NT2/D1 (cell line): Measurements from ENCODE around the gene AFAP1L2.

Experiments used
- DNase-seq: peaks from one replicate; pipeline ENCODE4 v3.0.0-alpha.2; 2011; ENCODE audit warnings: low read depth, low spot score
- H3K27me3 ChIP-seq: 2 replicates; pipeline ENCODE4 v1.6.0; 2011; ENCODE audit warnings: mild to moderate bottlenecking; ENCODE audit not compliant: insufficient read length, insufficient read depth
- H3K36me3 ChIP-seq: 2 replicates; pipeline ENCODE4 v1.6.1; 2011; ENCODE audit warnings: mild to moderate bottlenecking, low read length, mixed read lengths; ENCODE audit not compliant: insufficient read depth, insufficient read length
- H3K4me1 ChIP-seq: 2 replicates; pipeline ENCODE4 v1.5.1; 2011; ENCODE audit not compliant: insufficient read depth, insufficient read length
- H3K4me3 ChIP-seq: 2 replicates; pipeline ENCODE4 v1.5.1; 2011; ENCODE audit warnings: low read depth; ENCODE audit not compliant: insufficient read length
- H3K9ac ChIP-seq: 2 replicates; pipeline ENCODE4 v1.6.0; 2011; ENCODE audit warnings: low read depth; ENCODE audit not compliant: insufficient read length
- H3K9me3 ChIP-seq: 2 replicates; pipeline ENCODE4 v1.5.1; 2011; ENCODE audit warnings: mild to moderate bottlenecking, low read length; ENCODE audit not compliant: insufficient read depth
- SUZ12 ChIP-seq: IDR thresholded peaks from 2 replicates; pipeline ENCODE4 v1.6.1; 2011; ENCODE audit not compliant: insufficient read length, insufficient read depth; ENCODE audit errors: extremely low read depth
- YY1 ChIP-seq: IDR thresholded peaks from 2 replicates; pipeline ENCODE4 v1.6.1; 2011; ENCODE audit not compliant: insufficient read length, insufficient read depth
- ZNF274 ChIP-seq: IDR thresholded peaks from 2 replicates; pipeline ENCODE4 v1.6.1; 2011; ENCODE audit warnings: mild to moderate bottlenecking, low read depth, low read length

The AFAP1L2 gene

GRCh38 chr10:114368057-114368391 lies 36.3 kb downstream of the AFAP1L2 start:
- no peak for DNase-seq
- no peak overlapping the region for H3K4me3 ChIP-seq
- H3K36me3 ChIP-seq: peaks cover 6% of the 10 kb centered on the region
- H3K4me1 ChIP-seq: no peaks in the 10 kb centered on the region
- H3K9ac ChIP-seq: no peak overlapping the region
- no peaks in the 10 kb centered on the region for H3K27me3 ChIP-seq
- TF ChIP-seq ZNF274 (no peak), SUZ12 (no peak), YY1 (no peak)
- H3K9me3 ChIP-seq: no peaks in the 10 kb centered on the region

DNA sequence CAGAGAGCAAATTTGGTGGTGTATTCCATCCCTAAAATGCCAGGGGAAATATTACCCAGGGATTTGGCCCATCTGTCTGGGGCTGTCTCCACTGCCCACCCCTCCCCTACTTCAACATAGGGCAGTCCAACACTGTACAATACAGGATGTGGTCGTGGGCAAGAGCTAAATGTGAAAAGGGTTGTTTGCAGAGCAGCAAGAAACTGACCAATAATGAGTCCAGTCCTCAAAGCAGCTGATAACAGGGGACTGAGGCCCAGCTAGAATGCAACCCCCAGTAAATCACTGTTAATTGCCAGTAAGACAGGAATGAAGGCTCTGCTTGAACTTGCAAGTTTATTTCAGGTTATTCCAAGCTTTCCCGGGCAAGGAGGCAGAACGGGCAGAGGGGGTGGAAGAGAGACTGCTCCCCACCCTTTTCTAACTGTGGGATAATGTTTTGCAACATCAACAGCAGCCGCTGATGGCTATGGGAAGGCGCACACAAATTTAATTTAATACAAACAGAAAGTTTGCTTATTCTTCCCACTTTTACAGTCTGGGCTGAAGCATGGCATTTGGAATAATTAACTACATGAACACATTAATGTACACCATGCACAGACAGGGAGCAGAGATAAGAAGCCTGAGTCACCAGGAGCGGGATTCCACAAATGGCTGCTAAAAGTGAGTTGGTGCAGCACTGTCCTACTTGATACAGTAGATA lies 36.8 kb downstream of the AFAP1L2 start:
- no peak overlapping the region for H3K4me3 ChIP-seq
- H3K4me1 ChIP-seq: no peaks in the 10 kb centered on the region
- DNase-seq: no peak
- no peaks in the 10 kb centered on the region for H3K9me3 ChIP-seq
- H3K36me3 ChIP-seq: peaks cover 6% of the 10 kb centered on the region
- TF ChIP-seq YY1 (no peak), ZNF274 (no peak)
- no peak overlapping the region for H3K9ac ChIP-seq
- no peaks in the 10 kb centered on the region for H3K27me3 ChIP-seq

GRCh38 chr10:114364726-114365125 lies 39.6 kb downstream of the AFAP1L2 start:
- Histone ChIP-seq H3K36me3 (peaks cover 2% of the 10 kb centered on the region), H3K9me3 (no peaks in the 10 kb centered on the region), H3K27me3 (no peaks in the 10 kb centered on the region), H3K4me3 (no peak overlapping the region), H3K9ac (no peak overlapping the region), H3K4me1 (no peaks in the 10 kb centered on the region)
- TF ChIP-seq ZNF274 (no peak), YY1 (no peak), SUZ12 (no peak)
- DNase-seq: no peak

- Histone ChIP-seq H3K4me1 (no peaks in the 10 kb centered on the region), H3K9ac (no peak overlapping the region), H3K36me3 (peaks cover 2% of the 10 kb centered on the region), H3K27me3 (no peaks in the 10 kb centered on the region), H3K4me3 (no peak overlapping the region), H3K9me3 (no peaks in the 10 kb centered on the region)
- TF ChIP-seq YY1: no peak
- TF ChIP-seq SUZ12: no peak
- TF ChIP-seq ZNF274: no peak
- DNase-seq: no peak
These were observed 40.4 kb downstream of the AFAP1L2 start for GRCh38 chr10:114363745-114364454.

DNA sequence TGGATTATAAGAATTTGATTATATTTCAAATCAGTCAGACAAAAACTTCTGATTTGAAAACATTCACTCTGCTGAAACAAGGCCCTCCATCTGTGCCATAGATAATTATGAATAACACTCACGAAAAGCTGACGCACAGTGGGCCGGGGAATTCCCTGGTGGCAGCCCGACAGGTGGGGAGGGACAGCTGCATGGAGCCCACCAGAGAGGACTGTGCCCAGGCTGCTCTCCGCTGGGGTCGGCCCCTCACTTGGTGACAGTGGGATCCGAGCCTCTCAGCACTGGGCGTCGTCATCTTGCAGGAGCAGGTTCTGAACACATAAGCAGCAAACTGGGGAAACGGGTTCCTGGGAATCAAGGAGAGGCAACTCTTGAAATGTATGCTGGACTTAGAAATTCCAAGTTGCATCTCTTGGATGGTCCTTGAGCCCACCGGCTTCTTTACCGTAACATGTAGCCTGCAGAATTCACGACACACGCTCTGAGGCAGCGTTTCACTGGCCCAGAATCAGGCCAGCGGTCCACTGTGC lies 41.4 kb downstream of the AFAP1L2 start:
- Histone ChIP-seq H3K9ac (no peak overlapping the region), H3K4me3 (no peak overlapping the region), H3K36me3 (peaks cover 2% of the 10 kb centered on the region), H3K9me3 (no peaks in the 10 kb centered on the region), H3K4me1 (no peaks in the 10 kb centered on the region), H3K27me3 (no peaks in the 10 kb centered on the region)
- TF ChIP-seq ZNF274 (no peak), YY1 (no peak), SUZ12 (no peak)
- DNase-seq: no peak

DNA sequence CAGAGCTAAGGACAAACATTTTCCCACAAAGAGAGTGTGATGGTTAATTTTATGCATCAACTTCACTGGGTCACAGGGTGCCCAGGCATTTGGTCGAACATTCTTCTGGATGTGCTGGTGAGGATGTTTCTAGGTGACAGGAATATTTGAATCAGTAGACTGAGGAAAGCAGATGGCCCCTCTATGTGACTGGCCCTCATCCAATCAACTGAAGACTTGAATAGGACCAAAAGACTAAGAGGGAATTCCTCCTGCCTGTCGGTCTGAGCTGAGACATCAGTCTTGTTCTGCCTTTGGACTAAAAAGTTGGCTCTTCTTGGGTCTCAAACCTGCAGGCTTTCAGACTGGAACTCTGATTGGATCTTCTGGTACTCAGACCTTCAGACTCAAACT lies 44.4 kb downstream of the AFAP1L2 start:
- H3K9me3 ChIP-seq: no peaks in the 10 kb centered on the region
- H3K4me3 ChIP-seq: no peak overlapping the region
- DNase-seq: no peak
- no peaks in the 10 kb centered on the region for H3K27me3 ChIP-seq
- no peaks in the 10 kb centered on the region for H3K36me3 ChIP-seq
- TF ChIP-seq ZNF274 (no peak), YY1 (no peak), SUZ12 (no peak)
- no peaks in the 10 kb centered on the region for H3K4me1 ChIP-seq
- H3K9ac ChIP-seq: no peak overlapping the region

DNA sequence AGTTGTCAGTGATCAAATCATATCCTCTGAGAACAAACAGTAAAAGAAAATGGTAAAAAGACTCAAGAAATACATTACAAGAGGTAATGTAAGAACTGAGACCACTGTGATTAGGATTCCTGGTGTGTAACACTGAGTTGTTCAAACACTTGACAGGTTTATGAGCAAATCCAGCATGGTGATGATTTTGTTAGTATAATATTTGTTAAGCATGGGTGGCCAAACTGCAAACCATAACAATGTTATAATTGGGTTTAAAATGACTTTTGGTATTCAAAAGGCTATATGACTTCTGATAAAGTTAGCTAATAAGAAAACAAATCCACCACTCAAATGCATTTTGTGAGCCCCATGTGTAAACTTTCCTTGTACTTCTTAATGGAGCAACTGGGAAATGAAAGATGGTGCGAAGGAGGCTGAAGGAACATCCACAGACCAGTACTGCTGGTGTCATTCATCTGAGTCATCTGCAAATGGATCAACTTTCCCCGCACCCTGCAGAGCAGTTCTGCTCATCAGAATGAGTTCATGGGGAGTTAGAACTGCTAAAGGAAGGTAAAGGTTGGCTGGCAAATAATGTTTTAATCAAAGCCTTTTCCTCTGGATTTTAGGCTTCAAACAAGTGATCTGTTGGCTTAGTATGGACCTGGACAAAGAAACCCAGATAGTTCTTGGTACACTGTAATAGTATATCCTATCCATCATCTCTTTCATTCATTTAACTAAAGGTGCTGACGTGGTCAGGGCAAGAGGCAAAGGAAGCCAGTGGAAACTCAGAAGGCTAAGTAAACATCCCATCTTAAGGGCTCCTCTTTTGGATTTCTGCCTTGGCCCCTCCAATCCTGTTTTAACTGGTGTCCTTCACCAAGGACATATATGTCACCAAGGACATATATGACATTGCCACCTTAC lies 45.0 kb downstream of the AFAP1L2 start:
- Histone ChIP-seq H3K9me3 (no peaks in the 10 kb centered on the region), H3K27me3 (no peaks in the 10 kb centered on the region), H3K36me3 (no peaks in the 10 kb centered on the region), H3K9ac (no peak overlapping the region), H3K4me1 (no peaks in the 10 kb centered on the region), H3K4me3 (no peak overlapping the region)
- TF ChIP-seq YY1 (no peak), ZNF274 (no peak), SUZ12 (no peak)
- DNase-seq: no peak
